ENCODE results near the gene POLR2H.

POLR2H gene

GRCh38 chr3:184387174-184387714, 25.7 kb downstream of the POLR2H start:
- DNase-seq (ENCODE audit: low spot score), result no peak

- no peak for DNase-seq (ENCODE audit: low spot score)
Measured at GRCh38 chr3:184388164-184388935, 26.8 kb downstream of the POLR2H start.

- no peak for DNase-seq (ENCODE audit: low spot score)
Measured at GRCh38 chr3:184388936-184389230, 27.4 kb downstream of the POLR2H start.

DNA sequence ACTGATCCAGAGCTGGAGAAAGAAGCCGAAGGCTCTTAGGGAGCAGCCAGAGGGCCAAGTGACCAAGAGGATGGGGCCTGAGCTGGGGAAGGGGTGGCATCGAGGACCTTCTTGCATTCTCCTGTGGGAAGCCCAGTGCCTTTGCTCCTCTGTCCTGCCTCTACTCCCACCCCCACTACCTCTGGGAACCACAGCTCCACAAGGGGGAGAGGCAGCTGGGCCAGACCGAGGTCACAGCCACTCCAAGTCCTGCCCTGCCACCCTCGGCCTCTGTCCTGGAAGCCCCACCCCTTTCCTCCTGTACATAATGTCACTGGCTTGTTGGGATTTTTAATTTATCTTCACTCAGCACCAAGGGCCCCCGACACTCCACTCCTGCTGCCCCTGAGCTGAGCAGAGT, 27.9 kb downstream of the POLR2H start:
- DNase-seq (ENCODE audit: low spot score), result no peak

GRCh38 chr3:184389935-184390528, 28.5 kb downstream of the POLR2H start:
- DNase-seq (ENCODE audit: low spot score), result no peak

GRCh38 chr3:184391266-184391665, 29.8 kb downstream of the POLR2H start:
- no peak for DNase-seq (ENCODE audit: low spot score)

DNA sequence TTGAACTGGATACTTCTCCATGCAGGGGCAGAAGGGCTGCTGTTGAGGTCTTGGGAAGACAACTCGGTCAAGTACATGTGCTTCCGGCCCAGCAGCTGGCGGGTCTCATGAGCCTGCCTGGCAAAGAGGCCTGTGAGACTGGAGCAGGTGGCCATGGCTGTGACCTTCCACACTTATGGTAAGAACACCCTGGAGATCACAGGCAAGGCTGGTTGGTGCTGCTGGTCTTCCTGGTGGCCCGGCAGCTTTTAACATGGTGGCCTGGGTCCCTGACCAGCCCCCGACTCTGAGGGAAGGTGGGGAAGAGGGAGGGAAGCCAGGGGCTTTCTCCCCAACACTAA, 33.8 kb downstream of the POLR2H start:
- no peak for DNase-seq (ENCODE audit: low spot score)

DNA sequence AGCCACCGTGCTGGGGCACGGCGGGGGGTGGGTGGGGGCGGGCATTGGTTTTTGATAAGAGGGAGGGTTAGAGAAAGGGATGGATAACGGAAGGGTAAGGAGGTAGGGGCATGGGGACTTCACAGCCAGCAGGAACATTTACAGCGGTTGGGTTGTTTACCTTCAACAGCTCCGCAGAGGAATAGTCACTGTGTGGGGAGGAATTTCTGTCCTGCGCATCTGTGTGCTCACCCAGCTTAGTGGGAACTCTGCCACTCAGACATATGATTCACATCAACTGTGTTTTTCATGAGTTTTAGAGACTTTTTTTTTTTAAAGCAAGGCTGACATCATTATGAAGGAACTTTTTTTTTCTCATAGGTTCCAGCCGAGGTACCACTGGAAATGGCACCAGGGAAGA, 37.9 kb downstream of the POLR2H start:
- no peak for DNase-seq (ENCODE audit: low spot score)

GRCh38 chr3:184405075-184406030, 43.8 kb downstream of the POLR2H start:
- DNase-seq (ENCODE audit: low spot score), result no peak

GRCh38 chr3:184409331-184409926, 47.9 kb downstream of the POLR2H start:
- peak; percentile 47 for DNase-seq (ENCODE audit: low spot score)

GRCh38 chr3:184409946-184410500, 48.5 kb downstream of the POLR2H start:
- no peak for DNase-seq (ENCODE audit: low spot score)

DNA sequence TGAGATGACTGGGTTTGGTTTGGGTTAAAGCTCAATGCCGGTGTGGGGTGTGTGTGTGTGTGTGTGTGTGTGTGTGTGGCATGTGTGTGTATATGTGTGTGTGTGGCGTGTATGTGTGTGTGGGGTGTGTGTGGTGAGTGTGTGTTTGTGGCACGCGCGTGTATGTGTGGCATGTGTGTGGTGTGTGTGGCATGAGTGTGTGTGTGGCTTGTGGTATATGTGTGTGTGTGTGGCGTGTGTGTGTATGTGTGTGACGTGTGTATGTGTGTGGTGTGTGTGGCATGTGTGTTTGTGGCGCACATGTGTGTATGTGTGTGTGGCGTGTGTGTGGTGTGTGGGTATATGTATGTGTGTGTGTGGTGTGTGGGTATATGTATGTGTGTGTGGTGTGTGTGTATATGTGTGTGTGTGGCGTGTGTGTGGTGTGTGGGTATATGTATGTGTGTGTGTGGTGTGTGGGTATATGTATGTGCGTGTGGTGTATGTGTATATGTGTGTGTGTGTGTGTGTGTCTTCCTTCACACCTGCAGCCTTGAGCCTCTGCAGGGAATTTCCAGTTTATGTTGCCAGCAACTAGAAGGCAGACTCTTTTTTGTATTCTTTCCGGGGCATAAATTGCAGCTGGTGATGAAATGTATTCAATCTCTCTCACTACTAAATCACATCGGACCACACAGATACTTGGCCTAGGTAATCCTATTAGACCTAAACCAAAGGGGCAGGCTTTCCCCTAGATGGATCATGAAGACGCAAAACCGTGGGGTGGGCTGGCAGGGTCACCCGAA, 53.1 kb downstream of the POLR2H start:
- DNase-seq (ENCODE audit: low spot score), result no peak

DNA sequence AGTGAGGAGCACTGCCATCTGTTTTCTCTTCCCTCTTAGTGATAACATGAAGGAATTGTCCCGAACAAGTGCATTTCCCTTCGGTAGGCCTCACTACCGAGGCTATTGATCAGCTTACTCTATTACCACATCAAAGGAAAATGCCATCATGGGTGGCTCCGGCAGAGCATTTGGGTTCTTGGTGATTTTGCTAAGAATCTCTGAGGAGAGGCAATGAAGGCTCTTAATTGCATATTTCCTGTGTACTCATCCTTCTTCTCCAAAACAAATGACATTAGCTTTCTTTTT, 53.6 kb downstream of the POLR2H start:
- DNase-seq (ENCODE audit: low spot score), result no peak

GRCh38 chr3:184417619-184418327, 56.3 kb downstream of the POLR2H start:
- no peak for DNase-seq (ENCODE audit: low spot score)
